DMS53 treated with DMSO at 0.1 percent for 48 hours (cell line): ENCODE results near the gene CREG1.

ENCODE experiments used
- DNase-seq: peaks from one replicate; lab custom pipeline; 2025; ENCODE audit not compliant: unreplicated experiment; lab: John Stamatoyannopoulos, UW

Gene CREG1

DNA sequence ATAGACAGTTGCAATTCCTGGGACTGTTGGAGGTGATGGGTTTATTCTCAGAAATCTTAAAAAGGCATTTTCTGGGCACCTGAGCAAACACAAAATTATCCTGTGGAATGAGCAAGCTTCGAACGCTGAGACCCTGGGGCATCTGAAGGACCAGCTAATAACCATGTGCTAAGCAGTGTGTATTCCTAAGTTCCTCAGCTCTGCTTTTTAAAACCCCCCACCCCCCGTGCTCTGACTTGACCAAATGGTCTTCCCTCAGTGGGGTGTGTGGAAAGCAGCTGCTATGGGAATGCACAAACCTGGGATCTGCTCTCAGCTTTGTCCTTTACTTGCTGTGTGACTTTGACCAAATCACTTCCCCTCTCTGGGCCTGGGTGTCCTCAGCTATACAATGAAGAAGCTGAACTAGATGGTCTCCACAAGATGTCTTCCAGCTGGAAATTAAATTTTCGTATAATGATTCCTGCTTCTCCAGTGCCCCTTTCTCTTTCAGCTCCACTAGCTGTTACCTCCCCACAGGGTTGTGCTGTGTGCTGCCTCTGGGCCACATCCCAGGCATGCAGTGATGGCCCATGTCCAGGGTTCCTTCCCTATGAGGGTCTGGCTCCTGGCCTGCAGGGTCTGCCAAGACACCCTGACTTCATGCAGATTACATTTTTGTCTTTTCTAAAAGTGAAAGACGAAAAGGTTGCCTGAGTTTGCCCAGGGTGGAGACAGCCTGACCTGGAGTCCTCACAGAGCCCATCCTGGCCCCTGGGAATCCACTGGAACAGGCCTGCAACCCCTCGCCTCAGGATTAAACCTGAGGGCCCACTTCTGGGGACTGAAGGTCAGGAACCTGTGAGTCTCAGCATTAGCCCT, 20.4 kb downstream of the CREG1 start:
- no peak for DNase-seq

DNA sequence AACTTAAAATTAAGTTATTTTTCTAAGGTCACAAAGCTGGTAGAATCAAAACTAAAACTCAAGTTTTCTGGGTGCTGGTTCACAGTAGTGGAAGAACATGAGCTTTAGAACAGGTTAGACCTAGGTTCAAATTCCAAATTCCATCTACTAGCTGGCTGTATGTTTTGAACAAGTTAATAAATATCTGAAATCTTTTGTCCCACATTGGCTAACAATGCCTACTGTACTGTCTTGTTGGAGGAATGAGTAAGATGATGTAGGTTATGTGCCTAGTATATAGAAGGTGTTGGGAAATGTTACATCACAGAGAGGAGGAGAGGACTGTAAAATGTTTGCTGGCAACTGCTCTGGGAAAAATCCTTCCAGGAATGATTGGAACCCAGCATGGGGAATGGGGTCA, 21.2 kb downstream of the CREG1 start:
- no peak for DNase-seq

DNA sequence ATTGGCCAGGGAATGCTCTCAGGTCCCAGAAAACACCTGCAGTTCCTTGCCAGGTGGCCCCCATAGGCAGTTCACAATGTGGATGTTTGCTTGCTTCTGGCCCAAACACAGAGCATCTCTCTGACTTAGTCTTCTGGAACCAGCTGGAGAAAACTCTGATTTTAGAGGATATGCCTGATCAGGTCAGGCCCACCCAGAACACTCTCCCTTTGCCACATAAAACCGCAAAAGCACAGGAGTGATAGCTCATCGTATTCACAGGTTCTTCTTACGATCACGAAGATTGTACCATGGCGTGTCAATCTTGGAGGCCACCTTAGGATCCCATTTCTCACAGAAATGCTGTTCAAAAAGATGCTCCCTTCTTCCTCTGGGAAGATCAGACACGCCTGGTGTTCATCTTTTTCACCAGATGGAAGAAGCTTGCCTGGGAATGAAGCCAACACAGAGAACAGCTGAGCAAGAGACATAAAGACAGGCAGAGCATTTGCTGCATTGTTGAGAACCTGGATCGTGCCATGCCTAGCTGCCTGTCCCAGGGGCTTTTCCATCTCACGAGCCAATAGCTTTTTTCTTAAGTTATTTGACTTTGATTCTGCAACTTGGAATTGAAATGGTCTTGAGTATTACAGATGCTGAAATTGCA, 23.6 kb downstream of the CREG1 start:
- no peak for DNase-seq

DNA sequence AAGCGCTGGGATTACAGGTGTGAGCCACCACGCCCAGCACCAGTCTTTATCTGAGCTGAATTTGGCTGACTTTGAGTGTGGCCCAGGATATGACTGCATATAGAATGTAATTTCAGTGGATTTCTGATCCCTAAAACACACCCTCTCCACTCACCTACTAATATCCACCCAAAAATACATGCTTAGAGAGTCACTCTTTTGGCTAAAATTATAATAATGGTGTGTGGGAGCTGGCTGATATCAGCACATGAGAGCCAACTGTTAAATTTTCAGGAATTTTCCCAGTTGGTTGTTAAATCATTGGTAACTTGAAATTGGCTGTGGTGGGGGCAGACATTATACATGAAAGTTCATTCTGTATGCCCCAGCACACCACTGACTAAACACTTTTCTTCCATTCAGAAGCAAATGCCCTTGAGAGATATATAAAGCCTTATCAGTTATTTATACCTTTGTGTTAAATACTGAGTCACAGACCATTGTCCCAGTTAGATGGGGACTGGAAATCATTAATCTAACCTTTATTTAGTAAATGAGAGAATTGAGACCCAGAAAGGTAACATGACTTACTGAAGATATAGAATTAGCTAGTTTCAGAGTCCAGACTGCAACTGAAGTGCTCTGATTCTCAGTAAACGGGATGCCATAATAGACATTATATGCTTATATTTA, 25.4 kb downstream of the CREG1 start:
- DNase-seq = no peak

DNA sequence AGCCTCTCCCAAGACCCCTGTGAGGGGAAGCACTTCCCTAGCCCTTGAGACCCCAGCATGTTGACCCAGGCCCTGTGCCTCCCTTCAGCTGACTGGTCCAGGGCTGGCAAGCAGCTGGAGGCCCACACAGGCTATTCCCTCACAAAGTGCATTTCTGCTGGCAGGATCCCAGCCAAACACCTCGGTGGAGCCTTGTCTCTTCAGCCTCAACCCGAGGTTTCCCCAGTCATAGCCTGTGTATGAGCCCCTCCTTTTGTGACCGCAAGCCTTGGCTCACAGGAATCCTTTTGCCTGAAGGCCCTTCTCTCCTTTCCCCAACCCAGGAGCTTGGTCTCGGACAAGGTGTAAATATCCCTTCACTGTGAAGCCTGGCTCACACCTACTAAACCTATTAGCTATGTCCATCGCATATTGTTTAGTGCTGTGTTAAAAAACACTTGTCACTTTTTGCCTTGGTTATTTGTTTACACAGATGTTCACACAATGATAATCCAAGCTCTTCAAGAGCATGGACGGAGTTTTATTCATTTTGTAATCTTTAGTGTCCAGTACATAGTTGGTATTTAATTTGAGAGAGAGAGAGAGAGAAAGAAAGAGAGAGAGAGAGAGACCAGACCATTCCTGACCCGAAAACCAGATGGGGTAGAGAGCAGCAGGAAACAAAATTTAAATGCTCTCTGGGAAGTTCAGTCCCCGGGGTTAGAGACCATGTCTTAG, 26.7 kb downstream of the CREG1 start:
- DNase-seq = no peak

DNA sequence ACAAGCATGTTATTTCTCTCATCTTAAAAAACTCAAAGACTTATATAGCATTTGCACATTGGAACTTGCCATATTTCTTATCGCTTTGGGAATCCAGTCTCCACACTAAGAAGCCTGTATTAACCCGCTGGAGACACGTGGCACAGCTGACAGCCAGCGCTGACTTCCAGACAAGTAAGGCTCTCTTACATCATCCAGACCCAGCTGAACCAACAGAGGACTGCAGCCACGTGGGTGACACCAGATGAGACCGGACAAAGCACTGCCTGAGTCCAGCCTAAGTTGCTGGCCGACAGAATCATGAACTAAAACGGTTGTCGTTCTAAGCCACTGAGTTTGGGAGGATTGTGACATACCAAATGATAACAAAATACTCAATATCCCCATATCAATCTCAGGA, 28.9 kb downstream of the CREG1 start:
- no peak for DNase-seq

DNA sequence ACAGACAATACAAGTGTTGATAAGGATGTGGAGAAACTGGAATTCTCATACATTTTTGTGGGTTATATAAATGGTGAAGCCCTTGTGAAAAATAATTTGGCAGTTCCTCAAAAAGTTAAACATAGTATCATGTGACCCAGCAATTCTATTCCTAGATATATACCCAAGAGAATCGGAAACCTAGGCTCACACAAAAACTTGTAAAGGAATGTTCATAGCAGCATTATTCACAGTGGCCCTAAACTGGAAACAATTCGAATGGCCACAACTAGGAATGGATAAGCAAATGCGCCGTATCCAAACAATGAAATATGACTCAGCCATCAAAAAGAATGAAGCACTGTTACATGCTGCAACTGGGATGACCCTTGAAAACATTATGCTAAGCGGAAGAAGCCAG, 31.3 kb downstream of the CREG1 start:
- no peak for DNase-seq

DNA sequence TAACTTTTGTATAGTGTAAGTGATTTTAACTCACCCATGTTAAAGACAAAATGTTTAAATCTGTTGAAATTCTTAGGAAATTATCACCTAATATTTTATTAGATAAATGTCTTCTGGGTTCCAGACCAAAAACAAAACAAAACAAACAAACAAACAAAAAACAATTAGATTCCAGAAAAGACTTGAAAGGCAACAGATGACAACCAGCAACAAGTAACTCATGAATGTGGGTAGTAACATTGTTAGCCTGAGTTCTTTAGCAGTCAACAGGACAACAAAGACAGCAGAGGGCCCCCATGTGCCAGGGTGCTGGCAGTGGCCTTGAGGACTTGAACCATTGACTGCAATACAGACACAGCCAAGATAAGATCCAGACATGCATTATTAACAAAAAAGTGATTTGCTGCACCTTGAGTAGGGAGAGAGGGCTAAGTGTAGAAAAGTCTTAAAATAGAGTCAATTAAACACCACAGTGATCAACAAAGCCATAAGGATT, 32.8 kb downstream of the CREG1 start:
- DNase-seq = no peak

DNA sequence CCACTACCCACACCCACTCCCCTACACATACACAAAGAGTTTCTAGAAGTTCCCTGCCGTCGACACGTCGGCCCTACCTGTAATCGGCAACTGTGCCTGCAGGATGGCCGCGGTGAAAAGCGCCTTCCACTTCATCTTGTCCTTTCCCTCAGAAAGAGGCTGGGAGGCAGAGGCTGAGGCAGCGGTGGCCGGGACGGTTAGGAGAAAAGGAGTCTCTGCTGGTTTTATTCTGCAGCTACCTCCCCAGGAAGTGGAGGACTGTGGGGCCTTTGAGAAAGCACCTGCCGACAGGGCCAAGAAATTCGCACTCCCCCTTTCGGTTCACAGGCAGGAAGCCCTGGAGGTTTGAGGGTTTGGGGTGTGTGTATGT, 35.2 kb downstream of the CREG1 start, which contains the start of gene CD247:
TSS of gene CD247 (minus strand) at position 199 of the 370 bp plus-strand sequence. CDS start at position 135, 64 bp downstream.
- DNase-seq = no peak

DNA sequence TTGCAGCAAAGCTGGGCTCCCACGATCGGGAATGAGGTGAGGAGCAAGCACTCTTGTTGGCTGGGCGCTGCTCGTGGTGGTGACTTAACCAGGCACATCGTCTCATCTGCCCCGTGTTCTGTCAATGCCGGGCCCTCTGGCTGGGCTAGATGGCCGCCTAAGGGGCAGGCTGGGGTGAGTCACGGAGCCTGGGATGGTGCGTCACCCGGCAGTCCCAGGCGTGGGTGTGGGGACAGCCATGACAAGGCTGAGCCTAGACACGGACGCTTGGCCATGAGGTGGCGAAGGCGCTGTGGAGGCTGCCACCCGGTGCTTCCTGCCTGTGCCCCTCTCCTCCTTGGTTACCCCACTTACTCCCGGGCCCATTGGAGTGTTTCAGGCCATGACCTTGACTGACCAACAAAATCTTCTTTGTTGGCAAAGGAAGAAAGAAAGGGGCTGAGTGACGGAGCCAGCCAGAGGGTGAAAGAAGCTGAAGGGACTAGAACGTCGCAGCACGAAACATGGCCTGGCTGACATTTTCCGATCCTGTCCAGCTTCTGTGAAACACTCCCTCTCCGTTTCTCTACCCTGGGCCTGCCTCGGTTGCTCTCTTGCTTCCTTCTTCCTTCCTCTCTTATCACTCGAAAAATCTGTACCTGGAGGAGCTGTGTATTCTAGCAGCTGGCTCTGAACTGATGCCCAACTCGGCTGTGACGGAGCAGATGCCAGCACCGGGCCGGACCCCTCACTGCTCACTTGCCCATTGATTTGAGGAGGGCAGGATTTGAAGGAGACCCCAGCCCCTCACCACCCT, 35.8 kb downstream of the CREG1 start:
- DNase-seq = no peak

DNA sequence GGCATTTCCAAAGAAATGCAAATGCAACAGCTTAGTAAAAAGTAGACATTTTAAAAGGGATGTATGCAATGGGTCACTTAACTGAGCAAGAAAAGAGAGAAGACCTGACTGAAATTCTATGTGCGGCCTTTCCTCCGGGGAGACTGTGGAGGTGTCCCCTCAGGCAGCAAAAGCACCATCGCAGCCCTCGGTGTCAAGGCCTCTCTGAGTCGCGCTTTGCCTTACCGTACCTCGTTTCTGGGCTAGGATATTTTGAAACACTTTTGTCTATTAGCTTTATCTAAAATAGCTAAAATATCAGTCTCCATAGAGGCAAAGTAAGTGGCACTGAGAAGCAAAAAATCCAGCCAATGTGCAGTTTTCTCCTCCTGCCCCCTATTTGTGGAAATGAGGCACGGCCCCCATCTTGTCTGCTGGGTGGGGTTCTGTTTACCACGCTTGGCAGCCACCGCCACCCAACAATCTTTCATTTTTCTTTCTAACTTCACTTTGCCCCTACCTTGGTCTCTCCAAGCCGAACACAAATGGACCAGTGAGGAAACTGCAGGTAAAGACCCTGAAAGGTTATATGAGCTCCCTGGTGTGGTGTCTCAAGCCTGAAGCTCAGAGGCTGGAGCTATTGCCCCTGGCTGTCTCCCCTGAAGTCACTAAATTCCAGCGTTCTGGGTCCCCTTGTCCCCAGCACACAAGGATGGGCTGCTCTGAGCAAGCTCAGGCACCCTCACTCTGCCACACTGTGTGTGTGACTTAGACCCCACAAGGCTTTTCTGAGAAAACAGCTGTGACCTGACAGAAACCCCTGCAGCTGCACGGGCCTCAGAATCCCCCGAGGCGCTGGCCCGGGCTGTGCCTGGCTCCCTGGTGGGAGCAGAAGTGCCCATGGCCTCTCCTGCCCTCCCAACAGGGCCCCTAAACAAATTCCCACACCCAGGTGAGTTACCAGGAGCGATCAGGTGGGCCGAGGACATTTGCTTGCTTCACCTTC, 36.9 kb downstream of the CREG1 start:
- DNase-seq = no peak

DNA sequence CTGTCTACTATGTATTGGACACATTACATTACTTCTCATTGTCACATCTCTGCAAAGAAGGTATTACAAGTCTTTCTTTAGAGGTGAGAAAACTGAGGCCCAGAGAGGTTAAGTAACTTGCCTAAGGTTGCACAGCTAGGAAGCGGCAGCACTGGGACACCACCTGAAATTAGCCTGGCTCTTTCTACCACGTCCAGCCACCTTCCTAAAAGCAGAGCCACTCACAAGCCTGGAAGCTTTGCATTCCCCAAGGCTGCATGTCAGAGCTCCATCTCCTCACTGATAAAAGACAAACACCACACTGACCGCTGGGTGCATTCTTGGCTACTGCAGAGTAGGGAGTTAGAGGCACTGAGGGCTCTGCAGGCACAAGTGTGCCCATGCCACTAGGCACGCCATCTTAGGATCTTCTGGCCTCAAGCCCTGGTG, 37.7 kb downstream of the CREG1 start:
- no peak for DNase-seq

DNA sequence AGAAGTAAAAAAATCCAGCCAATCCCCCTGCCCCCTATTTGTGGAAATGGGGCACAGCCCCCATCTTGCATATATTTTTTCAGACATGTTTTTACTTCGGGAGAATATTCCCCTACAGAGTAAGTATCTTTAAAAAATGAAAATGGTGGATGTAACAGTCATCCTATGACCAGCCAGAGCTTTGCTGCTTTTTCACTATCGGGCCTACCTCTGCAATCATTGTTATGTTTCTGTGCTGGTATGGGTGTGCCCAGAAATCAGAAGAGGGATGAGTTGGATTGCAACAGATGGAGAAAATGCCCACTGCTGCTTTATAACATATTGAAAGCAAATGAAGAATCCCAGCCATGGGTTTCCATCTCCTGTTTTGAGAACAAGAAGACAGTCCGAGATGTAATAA, 38.1 kb downstream of the CREG1 start:
- DNase-seq = no peak

DNA sequence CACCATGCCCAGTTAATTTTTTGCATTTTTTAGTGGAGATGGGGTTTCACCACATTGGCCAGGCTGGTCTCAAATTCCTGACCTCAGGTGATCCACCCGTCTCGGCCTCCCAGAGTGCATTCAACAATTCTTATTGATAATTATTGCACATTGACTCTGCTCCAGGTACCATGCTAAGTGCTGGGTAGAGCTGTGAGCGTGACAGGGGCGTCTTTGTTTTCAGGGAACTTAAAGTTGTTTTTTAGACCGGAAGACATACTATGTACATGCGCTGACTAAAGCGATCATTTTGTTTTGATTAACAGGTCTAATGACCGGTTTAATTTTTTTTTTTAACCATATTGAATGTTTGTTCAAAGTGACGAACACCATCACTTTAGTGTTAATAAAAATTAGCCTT, 39.3 kb downstream of the CREG1 start:
- DNase-seq = no peak

DNA sequence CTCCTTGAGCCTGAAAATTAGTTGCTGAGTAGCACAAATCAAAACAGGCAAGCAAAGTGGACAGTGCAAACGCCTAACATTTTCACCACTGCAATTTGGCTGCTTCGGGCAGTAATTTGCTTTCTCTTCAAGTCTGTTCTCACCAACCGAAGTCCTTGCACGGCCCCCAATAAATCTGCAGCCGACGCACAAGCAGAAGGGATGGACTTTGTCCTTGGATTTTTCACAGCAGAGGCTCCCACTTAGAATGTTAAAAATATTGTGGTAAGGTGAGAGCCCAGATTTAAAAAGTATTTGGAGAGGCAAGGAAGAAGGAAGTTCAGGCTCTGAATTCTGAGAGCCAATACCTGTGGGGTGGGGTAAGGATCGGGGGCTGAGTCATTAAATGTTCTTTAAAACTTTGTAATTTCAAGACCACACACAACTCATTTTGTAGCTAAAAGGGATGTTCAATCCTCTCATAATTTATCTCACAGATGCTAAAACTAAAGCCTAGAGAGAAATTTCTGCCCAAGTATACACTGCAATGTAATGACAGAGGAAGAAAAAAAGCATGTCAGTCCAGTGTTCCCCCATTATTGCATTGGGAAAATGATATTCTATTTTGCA, 41.4 kb downstream of the CREG1 start:
- no peak for DNase-seq

DNA sequence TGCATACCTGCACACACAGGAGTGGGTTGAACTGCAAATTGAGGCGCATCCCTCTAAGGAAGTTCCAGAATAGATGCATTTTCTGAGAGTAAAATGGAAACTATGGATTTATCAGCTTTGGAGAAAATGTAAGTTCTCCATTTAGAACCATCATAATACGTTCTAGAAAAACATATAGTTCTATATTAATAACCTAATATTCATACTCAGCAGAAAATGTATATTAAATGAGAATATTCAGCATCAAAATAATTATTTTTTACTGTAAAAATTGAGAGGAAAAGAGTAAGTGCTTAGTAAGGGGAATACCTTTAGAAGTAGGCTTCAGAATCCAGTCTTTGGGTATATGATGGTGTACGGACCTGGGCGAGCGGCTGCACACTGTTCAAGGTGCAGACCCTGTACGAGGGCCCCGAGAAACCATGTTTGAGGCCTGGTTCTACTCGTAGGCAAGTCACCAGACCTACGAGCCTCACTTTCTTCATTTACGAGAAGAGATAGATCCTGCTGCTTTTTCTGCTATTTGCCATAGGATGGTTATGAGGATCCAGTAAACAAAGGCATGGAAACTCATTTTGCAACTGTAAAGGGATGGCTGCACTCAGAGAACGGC, 42.1 kb downstream of the CREG1 start:
- no peak for DNase-seq

DNA sequence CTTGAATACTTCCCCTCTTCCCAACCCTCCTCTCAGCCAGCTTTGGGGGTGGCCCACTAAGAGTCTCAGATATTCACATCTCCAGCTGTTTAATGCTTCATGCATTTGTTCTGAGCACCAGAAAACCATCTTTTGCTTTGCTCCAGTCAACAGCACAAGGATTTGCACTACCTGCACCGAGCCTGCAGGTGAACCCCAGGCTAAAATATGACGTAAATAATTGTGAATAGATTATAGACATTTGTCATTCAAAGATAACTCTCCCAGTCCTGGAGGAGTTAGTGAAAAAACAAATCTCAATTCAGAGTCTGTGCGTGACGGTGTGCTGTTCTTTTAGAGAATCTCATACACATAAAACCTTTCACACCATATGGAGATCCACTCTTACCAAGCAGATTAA, 42.7 kb downstream of the CREG1 start:
- no peak for DNase-seq

DNA sequence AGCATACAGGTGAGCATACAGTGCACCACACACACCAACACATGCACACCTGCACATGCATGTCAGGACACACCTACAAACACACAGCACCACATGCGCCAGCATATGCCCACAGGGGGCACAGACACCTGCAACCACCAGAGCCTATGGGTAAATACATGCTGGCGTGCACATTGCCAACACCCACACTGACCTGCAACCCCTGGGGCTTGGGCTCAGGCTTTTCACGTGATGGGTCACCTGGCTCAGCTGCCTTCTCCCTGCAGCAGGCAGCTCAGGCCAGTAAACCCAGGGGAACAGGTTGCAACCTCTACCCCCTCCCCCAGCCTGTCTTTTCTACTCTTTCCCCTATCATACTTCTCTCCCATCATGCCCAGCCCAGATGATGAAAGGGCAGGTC, 43.3 kb downstream of the CREG1 start:
- no peak for DNase-seq
